WTC11 (cell line): Measurements from ENCODE around the gene TMEM204. TPM values are rescaled to one million over a fixed set of nuclear protein-coding genes. Genes with fewer than 3 reads are reported as not detected.

ENCODE experiments used
- ATAC-seq: fragments of 200-7000 bp; cut with Tn5 transposase; 2 replicates; pipeline ENCODE4 v1.10.0; 2021; ENCODE audit warnings: mild to moderate bottlenecking, moderate library complexity
- CTCF ChIA-PET: fragments of 300-600 bp; sonication (Branson Sonifier 250); formaldehyde crosslinking; loops from one replicate; lab custom pipeline; 2021; ENCODE audit warnings: antibody characterized with exemption; lab: Charles Lee
- POLR2A ChIA-PET: fragments of 350-600 bp; sonication (Branson Sonifier 250); formaldehyde crosslinking; loops from one replicate; lab custom pipeline; 2021; ENCODE audit warnings: antibody characterized with exemption; lab: Charles Lee
- DNase-seq: peaks from one replicate; pipeline ENCODE4 v3.0.0; 2021; ENCODE audit warnings: low spot score
- H3K27ac Mint-ChIP-seq: 2 replicates; pipeline ENCODE4 v1.8.0; 2021; ENCODE audit warnings: mixed read lengths
- H3K27me3 Mint-ChIP-seq: 2 replicates; pipeline ENCODE4 v1.8.0; 2021; ENCODE audit warnings: low read depth, mild to moderate bottlenecking, moderate library complexity, mixed read lengths
- H3K36me3 Mint-ChIP-seq: 2 replicates; pipeline ENCODE4 v1.8.0; 2021; ENCODE audit warnings: mixed read lengths
- H3K4me1 Mint-ChIP-seq: 2 replicates; pipeline ENCODE4 v1.8.0; 2022; ENCODE audit warnings: mixed read lengths
- H3K4me3 Mint-ChIP-seq: 2 replicates; pipeline ENCODE4 v1.8.0; 2021; ENCODE audit warnings: mild to moderate bottlenecking, moderate library complexity, mixed read lengths
- H3K9me3 Mint-ChIP-seq: 2 replicates; pipeline ENCODE4 v1.8.0; 2021; ENCODE audit warnings: mixed read lengths
- CBFB ChIP-seq: sonication (generic); formaldehyde crosslinking; IDR thresholded peaks from 2 replicates; pipeline ENCODE4 v1.8.1; 2022; ENCODE audit warnings: mild to moderate bottlenecking, low read depth, missing genetic modification reagents
- CREB1 ChIP-seq: sonication (generic); formaldehyde crosslinking; IDR thresholded peaks from 2 replicates; pipeline ENCODE4 v1.8.0; 2023; ENCODE audit warnings: mild to moderate bottlenecking, missing genetic modification reagents
- ELF4 ChIP-seq: sonication (generic); formaldehyde crosslinking; IDR thresholded peaks from 2 replicates; pipeline ENCODE4 v1.8.1; 2022; ENCODE audit warnings: low read depth, mild to moderate bottlenecking, moderate library complexity, missing genetic modification reagents
- EMX1 ChIP-seq: fragments of 250-450 bp; sonication (Bioruptor Pico); IDR thresholded peaks from 2 replicates; pipeline ENCODE4 v1.8.0; 2021; ENCODE audit warnings: mild to moderate bottlenecking
- FOXP1 ChIP-seq: sonication (generic); formaldehyde crosslinking; IDR thresholded peaks from 2 replicates; pipeline ENCODE4 v1.8.0; 2022; ENCODE audit warnings: missing genetic modification reagents, mild to moderate bottlenecking, moderate library complexity, borderline replicate concordance
- GTF2I ChIP-seq: fragments of 250-450 bp; sonication (Bioruptor Pico); conservative IDR thresholded peaks from 2 replicates; pipeline ENCODE4 v1.4.0; 2021; ENCODE audit warnings: mild to moderate bottlenecking
- MXD4 ChIP-seq: fragments of 250-450 bp; sonication (Bioruptor Pico); IDR thresholded peaks from 2 replicates; pipeline ENCODE4 v1.8.0; 2021; ENCODE audit warnings: mild to moderate bottlenecking, moderate library complexity, borderline replicate concordance
- MYBL2 ChIP-seq: sonication (generic); formaldehyde crosslinking; IDR thresholded peaks from 2 replicates; pipeline ENCODE4 v1.8.1; 2023; ENCODE audit warnings: mild to moderate bottlenecking, moderate library complexity, missing genetic modification reagents
- NFE2L1 ChIP-seq: sonication (generic); formaldehyde crosslinking; IDR thresholded peaks from 2 replicates; pipeline ENCODE4 v1.8.1; 2023; ENCODE audit warnings: missing genetic modification reagents
- RORB ChIP-seq: fragments of 250-450 bp; sonication (Bioruptor Pico); IDR thresholded peaks from 2 replicates; pipeline ENCODE4 v1.9.0; 2021; ENCODE audit warnings: mild to moderate bottlenecking
- SP1 ChIP-seq: sonication (generic); formaldehyde crosslinking; conservative IDR thresholded peaks from 2 replicates; pipeline ENCODE4 v1.8.1; 2022; ENCODE audit warnings: missing genetic modification reagents
- ZNF232 ChIP-seq: sonication (generic); formaldehyde crosslinking; IDR thresholded peaks from 2 replicates; pipeline ENCODE4 v1.8.0; 2022; ENCODE audit warnings: mild to moderate bottlenecking, missing genetic modification reagents
- ZNF416 ChIP-seq: fragments of 250-450 bp; sonication (Bioruptor Pico); IDR thresholded peaks from 2 replicates; pipeline ENCODE4 v1.9.0; 2021; ENCODE audit warnings: mild to moderate bottlenecking, inconsistent platforms
- total RNA-seq: library from RNA; stranded (reverse); gene quantifications from 3 replicates; pipeline ENCODE4 v1.2.3, GENCODE V29; 2021
- TF ChIP-seq, protein P1 (sequence below): sonication (generic); formaldehyde crosslinking; IDR thresholded peaks from 2 replicates; pipeline ENCODE4 v1.8.1; 2022; ENCODE audit warnings: mild to moderate bottlenecking, missing genetic modification reagents, moderate library complexity, borderline replicate concordance
- TF ChIP-seq, protein P2 (sequence below): sonication (generic); formaldehyde crosslinking; conservative IDR thresholded peaks from 2 replicates; pipeline ENCODE4 v1.8.1; 2022; ENCODE audit warnings: mild to moderate bottlenecking, missing genetic modification reagents
- TF ChIP-seq, protein P3 (sequence below): sonication (generic); formaldehyde crosslinking; IDR thresholded peaks from 2 replicates; pipeline ENCODE4 v1.8.0; 2023; ENCODE audit warnings: missing genetic modification reagents
- TF ChIP-seq, protein P4 (sequence below): sonication (generic); formaldehyde crosslinking; IDR thresholded peaks from 2 replicates; pipeline ENCODE4 v1.8.1; 2023; ENCODE audit warnings: mild to moderate bottlenecking, missing genetic modification reagents, borderline replicate concordance
- TF ChIP-seq, protein P5 (sequence below): sonication (generic); formaldehyde crosslinking; IDR thresholded peaks from 2 replicates; pipeline ENCODE4 v1.8.1; 2022; ENCODE audit warnings: mild to moderate bottlenecking, moderate library complexity, missing genetic modification reagents

The TMEM204 gene
- total RNA-seq, 1 experiment from 2014 or later: 0.35 TPM

DNA sequence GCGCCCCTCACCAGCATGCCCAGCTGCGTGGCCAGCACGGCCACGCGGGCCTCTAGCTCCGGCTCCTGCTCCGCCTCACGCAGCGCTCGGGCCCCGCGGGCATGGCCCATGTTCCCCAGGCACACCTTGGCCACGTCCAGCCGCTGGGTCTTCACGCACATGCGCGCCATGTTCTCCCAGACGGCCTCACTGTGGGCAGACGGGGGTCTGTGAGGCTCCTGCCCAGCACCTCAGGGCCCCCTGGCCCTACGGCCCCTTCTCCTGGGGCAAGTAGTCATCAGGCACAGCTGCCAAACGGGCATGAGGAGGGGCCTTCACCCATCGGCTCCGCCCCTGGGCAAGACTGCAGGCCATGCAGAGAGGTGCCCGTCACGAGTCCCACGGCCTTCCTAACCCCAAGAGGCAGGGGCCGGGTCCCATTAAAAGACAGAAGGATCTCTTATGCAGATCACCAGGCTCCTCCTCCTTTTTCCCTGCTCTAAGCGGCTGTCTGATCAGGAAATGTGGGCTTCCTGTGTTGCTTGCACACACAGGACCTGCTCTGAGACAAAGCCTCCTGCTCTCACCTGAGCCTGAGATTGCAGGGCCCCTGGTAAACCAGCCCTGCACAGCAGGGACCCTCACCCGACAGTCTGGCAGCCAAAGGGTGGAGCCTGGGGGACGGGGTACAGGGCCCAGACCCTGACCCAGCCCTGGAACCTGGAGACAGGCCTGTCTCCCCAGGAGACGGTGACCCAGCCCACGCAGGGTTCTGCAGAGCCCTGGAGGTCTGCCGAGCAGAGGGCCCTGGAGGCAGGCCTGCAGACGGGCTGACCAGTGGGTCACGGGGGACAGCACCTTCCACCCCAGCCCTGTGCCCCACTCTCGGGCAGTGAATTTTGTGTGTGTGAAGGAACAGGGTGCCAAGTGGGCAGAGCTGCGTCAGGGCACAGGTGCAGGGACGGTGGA is 6.6 kb upstream of the TMEM204 start:
- H3K27ac Mint-ChIP-seq: no peak overlapping the region
- ChIA-PET POLR2A (no interaction called here), CTCF (interaction anchor here (1.0 kb wide), 2 partner anchors 11 to 197 kb away, joined by 3 read pairs; no protein-coding TSS in a partner anchor)
- no peak overlapping the region for H3K4me3 Mint-ChIP-seq
- no peaks in the 10 kb centered on the region for H3K36me3 Mint-ChIP-seq
- H3K9me3 Mint-ChIP-seq: no peaks in the 10 kb centered on the region
- H3K4me1 Mint-ChIP-seq: no peaks in the 10 kb centered on the region
- TF ChIP-seq CREB1 (CRISPR knock-in tag) (no peak), MYBL2 (no peak)
- TF ChIP-seq, all 79 proteins: peak for 0
- no peak for ATAC-seq
- DNase-seq: no peak
- H3K27me3 Mint-ChIP-seq: no peaks in the 10 kb centered on the region

DNA sequence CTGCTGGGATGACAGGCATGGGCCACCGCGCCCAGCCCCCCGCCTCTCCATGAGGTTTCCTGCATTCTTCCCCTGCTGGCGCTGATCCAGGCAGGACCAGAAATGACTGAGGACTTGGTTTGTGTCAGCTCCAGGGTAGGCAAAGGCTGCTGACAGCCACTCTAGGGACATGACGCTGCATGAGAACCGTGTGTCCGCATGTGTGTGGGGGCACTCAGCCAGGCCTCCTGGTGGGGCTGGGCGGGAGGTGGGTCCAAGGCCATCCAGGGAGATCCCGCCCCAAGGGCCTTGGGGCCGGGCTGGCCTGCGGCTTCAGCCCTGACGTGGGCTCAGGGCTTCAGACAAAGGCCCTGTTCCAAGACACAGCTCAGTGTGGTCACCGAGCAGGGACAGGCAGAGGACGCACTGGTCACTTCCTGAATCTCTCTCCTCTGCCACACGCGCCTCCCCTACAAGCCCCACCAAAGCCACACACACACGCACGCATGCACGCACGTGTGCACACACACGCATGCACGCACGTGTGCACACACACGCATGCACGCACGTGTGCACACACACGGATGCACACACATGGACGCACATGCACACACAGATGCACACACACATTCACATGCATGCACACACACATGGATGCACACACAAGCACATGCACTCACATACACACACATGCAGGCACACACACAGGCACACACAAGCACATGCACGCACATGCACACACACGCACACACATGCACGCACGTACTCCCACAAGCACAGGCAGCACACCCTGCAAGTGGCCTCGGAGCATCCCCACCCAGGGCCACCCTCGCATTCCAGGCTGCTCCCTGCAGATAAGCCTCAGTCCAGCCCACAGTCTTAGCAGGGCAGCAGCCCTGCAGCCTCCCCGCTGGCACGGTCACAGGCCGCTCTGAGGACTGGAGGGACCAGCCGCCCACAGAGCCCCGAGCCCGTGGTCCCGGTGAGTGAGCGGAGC is 5.3 kb upstream of the TMEM204 start:
- ATAC-seq: no peak
- DNase-seq: no peak
- POLR2A ChIA-PET: interaction anchor here (0.7 kb wide), 1 partner anchor 120 kb away, joined by 4 read pairs; no protein-coding TSS in a partner anchor
- H3K27me3 Mint-ChIP-seq: no peaks in the 10 kb centered on the region
- H3K27ac Mint-ChIP-seq: peak overlapping the region; percentile 92
- CTCF ChIA-PET: interaction anchor here (1.0 kb wide), 1 partner anchor 10 kb away, joined by 3 read pairs; no protein-coding TSS in a partner anchor
- no peaks in the 10 kb centered on the region for H3K36me3 Mint-ChIP-seq
- TF ChIP-seq, protein P1, sequence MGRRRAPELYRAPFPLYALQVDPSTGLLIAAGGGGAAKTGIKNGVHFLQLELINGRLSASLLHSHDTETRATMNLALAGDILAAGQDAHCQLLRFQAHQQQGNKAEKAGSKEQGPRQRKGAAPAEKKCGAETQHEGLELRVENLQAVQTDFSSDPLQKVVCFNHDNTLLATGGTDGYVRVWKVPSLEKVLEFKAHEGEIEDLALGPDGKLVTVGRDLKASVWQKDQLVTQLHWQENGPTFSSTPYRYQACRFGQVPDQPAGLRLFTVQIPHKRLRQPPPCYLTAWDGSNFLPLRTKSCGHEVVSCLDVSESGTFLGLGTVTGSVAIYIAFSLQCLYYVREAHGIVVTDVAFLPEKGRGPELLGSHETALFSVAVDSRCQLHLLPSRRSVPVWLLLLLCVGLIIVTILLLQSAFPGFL (CRISPR knock-in tag): no peak
- TF ChIP-seq ZNF232 (CRISPR knock-in tag) (no peak), FOXP1 (CRISPR knock-in tag) (no peak), ELF4 (CRISPR knock-in tag) (no peak), EMX1 (CRISPR knock-in tag) (no peak), SP1 (CRISPR knock-in tag) (no peak), ZNF416 (CRISPR knock-in tag) (no peak), RORB (CRISPR knock-in tag) (no peak), GTF2I (CRISPR knock-in tag) (no peak), NFE2L1 (CRISPR knock-in tag) (no peak), MXD4 (CRISPR knock-in tag) (no peak), CBFB (no peak)
- TF ChIP-seq, protein P2, sequence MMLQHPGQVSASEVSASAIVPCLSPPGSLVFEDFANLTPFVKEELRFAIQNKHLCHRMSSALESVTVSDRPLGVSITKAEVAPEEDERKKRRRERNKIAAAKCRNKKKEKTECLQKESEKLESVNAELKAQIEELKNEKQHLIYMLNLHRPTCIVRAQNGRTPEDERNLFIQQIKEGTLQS (CRISPR knock-in tag): no peak
- TF ChIP-seq, protein P3, sequence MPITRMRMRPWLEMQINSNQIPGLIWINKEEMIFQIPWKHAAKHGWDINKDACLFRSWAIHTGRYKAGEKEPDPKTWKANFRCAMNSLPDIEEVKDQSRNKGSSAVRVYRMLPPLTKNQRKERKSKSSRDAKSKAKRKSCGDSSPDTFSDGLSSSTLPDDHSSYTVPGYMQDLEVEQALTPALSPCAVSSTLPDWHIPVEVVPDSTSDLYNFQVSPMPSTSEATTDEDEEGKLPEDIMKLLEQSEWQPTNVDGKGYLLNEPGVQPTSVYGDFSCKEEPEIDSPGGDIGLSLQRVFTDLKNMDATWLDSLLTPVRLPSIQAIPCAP (CRISPR knock-in tag): no peak
- TF ChIP-seq, protein P4, sequence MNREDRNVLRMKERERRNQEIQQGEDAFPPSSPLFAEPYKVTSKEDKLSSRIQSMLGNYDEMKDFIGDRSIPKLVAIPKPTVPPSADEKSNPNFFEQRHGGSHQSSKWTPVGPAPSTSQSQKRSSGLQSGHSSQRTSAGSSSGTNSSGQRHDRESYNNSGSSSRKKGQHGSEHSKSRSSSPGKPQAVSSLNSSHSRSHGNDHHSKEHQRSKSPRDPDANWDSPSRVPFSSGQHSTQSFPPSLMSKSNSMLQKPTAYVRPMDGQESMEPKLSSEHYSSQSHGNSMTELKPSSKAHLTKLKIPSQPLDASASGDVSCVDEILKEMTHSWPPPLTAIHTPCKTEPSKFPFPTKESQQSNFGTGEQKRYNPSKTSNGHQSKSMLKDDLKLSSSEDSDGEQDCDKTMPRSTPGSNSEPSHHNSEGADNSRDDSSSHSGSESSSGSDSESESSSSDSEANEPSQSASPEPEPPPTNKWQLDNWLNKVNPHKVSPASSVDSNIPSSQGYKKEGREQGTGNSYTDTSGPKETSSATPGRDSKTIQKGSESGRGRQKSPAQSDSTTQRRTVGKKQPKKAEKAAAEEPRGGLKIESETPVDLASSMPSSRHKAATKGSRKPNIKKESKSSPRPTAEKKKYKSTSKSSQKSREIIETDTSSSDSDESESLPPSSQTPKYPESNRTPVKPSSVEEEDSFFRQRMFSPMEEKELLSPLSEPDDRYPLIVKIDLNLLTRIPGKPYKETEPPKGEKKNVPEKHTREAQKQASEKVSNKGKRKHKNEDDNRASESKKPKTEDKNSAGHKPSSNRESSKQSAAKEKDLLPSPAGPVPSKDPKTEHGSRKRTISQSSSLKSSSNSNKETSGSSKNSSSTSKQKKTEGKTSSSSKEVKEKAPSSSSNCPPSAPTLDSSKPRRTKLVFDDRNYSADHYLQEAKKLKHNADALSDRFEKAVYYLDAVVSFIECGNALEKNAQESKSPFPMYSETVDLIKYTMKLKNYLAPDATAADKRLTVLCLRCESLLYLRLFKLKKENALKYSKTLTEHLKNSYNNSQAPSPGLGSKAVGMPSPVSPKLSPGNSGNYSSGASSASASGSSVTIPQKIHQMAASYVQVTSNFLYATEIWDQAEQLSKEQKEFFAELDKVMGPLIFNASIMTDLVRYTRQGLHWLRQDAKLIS: no peak
- TF ChIP-seq, protein P5, sequence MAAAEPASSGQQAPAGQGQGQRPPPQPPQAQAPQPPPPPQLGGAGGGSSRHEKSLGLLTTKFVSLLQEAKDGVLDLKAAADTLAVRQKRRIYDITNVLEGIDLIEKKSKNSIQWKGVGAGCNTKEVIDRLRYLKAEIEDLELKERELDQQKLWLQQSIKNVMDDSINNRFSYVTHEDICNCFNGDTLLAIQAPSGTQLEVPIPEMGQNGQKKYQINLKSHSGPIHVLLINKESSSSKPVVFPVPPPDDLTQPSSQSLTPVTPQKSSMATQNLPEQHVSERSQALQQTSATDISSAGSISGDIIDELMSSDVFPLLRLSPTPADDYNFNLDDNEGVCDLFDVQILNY (CRISPR knock-in tag): no peak
- H3K4me1 Mint-ChIP-seq: no peaks in the 10 kb centered on the region
- no peak overlapping the region for H3K4me3 Mint-ChIP-seq
- H3K9me3 Mint-ChIP-seq: no peaks in the 10 kb centered on the region
